ENCODE data around the gene ENPP7.

- TF ChIP-seq, protein P1, sequence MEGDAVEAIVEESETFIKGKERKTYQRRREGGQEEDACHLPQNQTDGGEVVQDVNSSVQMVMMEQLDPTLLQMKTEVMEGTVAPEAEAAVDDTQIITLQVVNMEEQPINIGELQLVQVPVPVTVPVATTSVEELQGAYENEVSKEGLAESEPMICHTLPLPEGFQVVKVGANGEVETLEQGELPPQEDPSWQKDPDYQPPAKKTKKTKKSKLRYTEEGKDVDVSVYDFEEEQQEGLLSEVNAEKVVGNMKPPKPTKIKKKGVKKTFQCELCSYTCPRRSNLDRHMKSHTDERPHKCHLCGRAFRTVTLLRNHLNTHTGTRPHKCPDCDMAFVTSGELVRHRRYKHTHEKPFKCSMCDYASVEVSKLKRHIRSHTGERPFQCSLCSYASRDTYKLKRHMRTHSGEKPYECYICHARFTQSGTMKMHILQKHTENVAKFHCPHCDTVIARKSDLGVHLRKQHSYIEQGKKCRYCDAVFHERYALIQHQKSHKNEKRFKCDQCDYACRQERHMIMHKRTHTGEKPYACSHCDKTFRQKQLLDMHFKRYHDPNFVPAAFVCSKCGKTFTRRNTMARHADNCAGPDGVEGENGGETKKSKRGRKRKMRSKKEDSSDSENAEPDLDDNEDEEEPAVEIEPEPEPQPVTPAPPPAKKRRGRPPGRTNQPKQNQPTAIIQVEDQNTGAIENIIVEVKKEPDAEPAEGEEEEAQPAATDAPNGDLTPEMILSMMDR (IDR thresholded peaks at IDR 0.05) = no peak
- no peak for TF ChIP-seq POLR2A (IDR thresholded peaks at IDR 0.05)
These were observed 49.0 kb upstream of the ENPP7 start for GRCh38 chr17:79681628-79682261.

All from lower leg skin (tissue), 3 donors.